RWPE2 (cell line): ENCODE data around the gene BCAS4.

ENCODE experiments used
- ATAC-seq: fragments of 200-7000 bp; cut with Tn5 transposase; 3 replicates; pipeline ENCODE4 v1.9.1; 2021; ENCODE audit warnings: low read depth
- DNase-seq: peaks from one replicate; pipeline ENCODE4 v3.0.0-alpha.2; 2020; ENCODE audit warnings: low spot score
- H3K27ac ChIP-seq: fragments of 450-650 bp; 2 replicates; pipeline ENCODE4 v1.5.1; 2017; ENCODE audit warnings: mild to moderate bottlenecking; ENCODE audit not compliant: poor library complexity, severe bottlenecking
- H3K27me3 ChIP-seq: fragments of 250-450 bp; sonication (Bioruptor Pico); 2 replicates; pipeline ENCODE4 v1.5.1; 2021; ENCODE audit warnings: mild to moderate bottlenecking, moderate library complexity; ENCODE audit not compliant: insufficient read depth, poor library complexity, severe bottlenecking
- H3K36me3 ChIP-seq: fragments of 250-450 bp; sonication (Bioruptor Pico); 2 replicates; pipeline ENCODE4 v1.5.1; 2020; ENCODE audit warnings: low read depth, mild to moderate bottlenecking, moderate library complexity
- H3K4me1 ChIP-seq: fragments of 250-450 bp; sonication (Bioruptor Pico); 2 replicates; pipeline ENCODE4 v1.5.1; 2021; ENCODE audit warnings: mild to moderate bottlenecking, moderate library complexity; ENCODE audit not compliant: insufficient read depth, poor library complexity, severe bottlenecking
- H3K4me3 ChIP-seq: fragments of 250-450 bp; sonication (Bioruptor Pico); 2 replicates; pipeline ENCODE4 v1.5.1; 2021; ENCODE audit warnings: mild to moderate bottlenecking, moderate library complexity; ENCODE audit not compliant: severe bottlenecking
- H3K9me3 ChIP-seq: fragments of 250-450 bp; sonication (Bioruptor Pico); 2 replicates; pipeline ENCODE4 v1.5.1; 2021; ENCODE audit warnings: mild to moderate bottlenecking, moderate library complexity; ENCODE audit not compliant: severe bottlenecking
- CTCF ChIP-seq: fragments of 450-650 bp; IDR thresholded peaks from one replicate; pipeline ENCODE4 v1.5.1; 2017; ENCODE audit warnings: mild to moderate bottlenecking, moderate library complexity; ENCODE audit not compliant: poor library complexity, severe bottlenecking

Gene BCAS4

GRCh38 chr20:50904067-50904570, 109.3 kb downstream of the BCAS4 start:
- ATAC-seq (no peak; the same call in 2 of the 3 replicates), DNase-seq (no peak)
- Histone ChIP-seq H3K9me3 (no peaks in the 10 kb centered on the region), H3K4me3 (no peak overlapping the region), H3K27ac (no peak overlapping the region), H3K4me1 (no peaks in the 10 kb centered on the region), H3K36me3 (peaks cover 88% of the 10 kb centered on the region), H3K27me3 (no peaks in the 10 kb centered on the region)
- TF ChIP-seq CTCF: no peak

- DNase-seq (no peak), ATAC-seq (no peak)
- Histone ChIP-seq H3K36me3 (peaks cover 81% of the 10 kb centered on the region), H3K4me1 (peaks cover 10% of the 10 kb centered on the region), H3K27ac (no peak overlapping the region), H3K27me3 (no peaks in the 10 kb centered on the region), H3K4me3 (no peak overlapping the region), H3K9me3 (no peaks in the 10 kb centered on the region)
- TF ChIP-seq CTCF: no peak
These were observed 114.6 kb downstream of the BCAS4 start for GRCh38 chr20:50909413-50909812.

- H3K4me1 ChIP-seq: peaks cover 26% of the 10 kb centered on the region
- peaks cover 74% of the 10 kb centered on the region for H3K36me3 ChIP-seq
These were observed 116.2 kb downstream of the BCAS4 start for GRCh38 chr20:50911030-50911429.

GRCh38 chr20:50911716-50912115, 116.9 kb downstream of the BCAS4 start:
- Histone ChIP-seq H3K4me1 (peaks cover 33% of the 10 kb centered on the region), H3K27me3 (no peaks in the 10 kb centered on the region), H3K36me3 (peaks cover 74% of the 10 kb centered on the region), H3K27ac (no peak overlapping the region), H3K9me3 (no peaks in the 10 kb centered on the region), H3K4me3 (no peak overlapping the region)
- no peak for DNase-seq
- no peak for ATAC-seq
- TF ChIP-seq CTCF: no peak

More at GRCh38 chr20:50911030-50911429, 116.2 kb downstream of the BCAS4 start:
- no peak for DNase-seq
- Histone ChIP-seq H3K27me3 (no peaks in the 10 kb centered on the region), H3K4me3 (no peak overlapping the region), H3K9me3 (no peaks in the 10 kb centered on the region), H3K27ac (no peak overlapping the region)
- TF ChIP-seq CTCF: no peak
- no peak for ATAC-seq

GRCh38 chr20:50913690-50914375, 119.0 kb downstream of the BCAS4 start:
- Histone ChIP-seq H3K9me3 (no peaks in the 10 kb centered on the region), H3K27ac (peak overlapping the region; percentile 57), H3K36me3 (peaks cover 81% of the 10 kb centered on the region), H3K4me1 (peaks cover 54% of the 10 kb centered on the region), H3K27me3 (no peaks in the 10 kb centered on the region), H3K4me3 (no peak overlapping the region)
- TF ChIP-seq CTCF: no peak
- ATAC-seq (peak; percentile 90), DNase-seq (no peak)
